K562 (cell line): ENCODE results near the gene ANKLE1. TPM values are rescaled to one million over a fixed set of nuclear protein-coding genes. Genes with fewer than 3 reads are reported as not detected.

Experiments
- CREB1 ChIP-seq, 2 experiments: sonication (generic) in 1 of 2; formaldehyde crosslinking in 1 of 2; IDR thresholded peaks; 2 replicates each; pipeline versions ENCODE4 v1.6.1 to v1.8.0; 2012 to 2022; ENCODE audit warnings: inconsistent platforms in 1 of 2, mild to moderate bottlenecking in 1 of 2, missing genetic modification reagents in 1 of 2, moderate library complexity in 1 of 2
- EP400 ChIP-seq: fragments of 450-650 bp; IDR thresholded peaks from 2 replicates; pipeline ENCODE4 v1.6.1; 2017; ENCODE audit warnings: antibody characterized with exemption, mild to moderate bottlenecking, moderate library complexity
- ETV6 ChIP-seq, 3 experiments: fragments of 150-350 bp in 1 of 3; sonication (generic) in 1 of 3; formaldehyde crosslinking in 1 of 3; IDR thresholded peaks; 2 replicates each; pipeline versions ENCODE4 v1.6.1 to v1.8.0; 2014 to 2022; ENCODE audit warnings: borderline replicate concordance in 2 of 3, low read depth in 2 of 3, antibody characterized with exemption in 1 of 3, low read length in 1 of 3, mild to moderate bottlenecking in 1 of 3, missing genetic modification reagents in 1 of 3
- EZH2 ChIP-seq: IDR thresholded peaks from 2 replicates; pipeline ENCODE4 v1.6.1; 2012; ENCODE audit warnings: low read depth, mild to moderate bottlenecking, inconsistent platforms, low read length, borderline replicate concordance
- NELFE ChIP-seq: IDR thresholded peaks from 2 replicates; pipeline ENCODE4 v1.6.1; 2011; ENCODE audit warnings: mild to moderate bottlenecking; ENCODE audit not compliant: insufficient read depth, insufficient read length
- SIX5 ChIP-seq, 2 experiments: IDR thresholded peaks; 2 replicates each; pipeline ENCODE4 v1.6.1; 2011; ENCODE audit warnings: low read length in 2 of 2, borderline replicate concordance in 1 of 2, low read depth in 1 of 2, mild to moderate bottlenecking in 1 of 2, moderate library complexity in 1 of 2; ENCODE audit not compliant: insufficient read depth in 1 of 2
- TAF1 ChIP-seq: IDR thresholded peaks from 2 replicates; pipeline ENCODE4 v1.6.1; 2011; ENCODE audit warnings: mild to moderate bottlenecking, low read length, moderate library complexity; ENCODE audit not compliant: insufficient read depth, control insufficient read depth, severe bottlenecking; ENCODE audit errors: extremely low read depth
- ZNF318 ChIP-seq, 2 experiments: fragments of 450-650 bp; IDR thresholded peaks; 2 replicates each; pipeline ENCODE4 v1.6.1; 2016; ENCODE audit warnings: mild to moderate bottlenecking in 2 of 2, borderline replicate concordance in 1 of 2, low read depth in 1 of 2, moderate library complexity in 1 of 2
- ZNF57 ChIP-seq: fragments of 450-650 bp; formaldehyde crosslinking; IDR thresholded peaks from 2 replicates; pipeline ENCODE4 v1.4.0; 2020; ENCODE audit warnings: mild to moderate bottlenecking, moderate library complexity
- polyA plus RNA-seq, 8 experiments: library from polyadenylated mRNA; depleted of rRNA in 4 of 8; stranded (reverse) in 5 of 8; unstranded in 3 of 8; fragments of >200 nt; fragmentation: Nextera tagmentation in 2 of 8; fragmentation: Illumina TruSeq in 1 of 8; extraction: Ambion mirVana in 2 of 8; extraction: Trizol in 1 of 8; gene quantifications; 2 replicates each; pipeline versions ENCODE4 v1.2.1 to v1.2.3, GENCODE V29; 2011 to 2014; ENCODE audit warnings: inconsistent platforms in 1 of 8, missing spikeins in 1 of 8
- total RNA-seq, 7 experiments: library from RNA; depleted of rRNA in 6 of 7; stranded (reverse); fragments of >200 nt in 6 of 7; fragmentation: Illumina TruSeq in 2 of 7; extraction: Trizol in 2 of 7; gene quantifications; 2 replicates each; pipeline versions ENCODE4 v1.2.1 to v1.2.3, GENCODE V29; 2011 to 2021; ENCODE audit warnings: low replicate concordance in 1 of 7
- TF ChIP-seq, protein P1 (sequence below): sonication (generic); formaldehyde crosslinking; IDR thresholded peaks from 2 replicates; pipeline ENCODE4 v1.8.0; 2022; ENCODE audit warnings: missing genetic modification reagents, mild to moderate bottlenecking, moderate library complexity, borderline replicate concordance
- TF ChIP-seq, protein P2 (sequence below): fragments of 450-650 bp; IDR thresholded peaks from 2 replicates; pipeline ENCODE4 v1.6.1; 2017; ENCODE audit warnings: antibody characterized with exemption, mild to moderate bottlenecking

Gene ANKLE1
- total and polyA plus RNA-seq, 9 of the 15 experiments (the other 6 are each of a cell fraction or from before 2014, with no cell fraction given) = 0.63 to 9.2 (median 2.9) TPM

GRCh38 chr19:17235971-17236777 is 45.5 kb upstream of the ANKLE1 start (continued):
- TF ChIP-seq ZNF318 (IDR thresholded peaks at IDR 0.05; ENCODE audit: borderline replicate concordance in 1 of 2, low read depth in 1 of 2) (no peak), ETV6 (IDR thresholded peaks at IDR 0.05; ENCODE audit: borderline replicate concordance in 1 of 2, low read depth in 2 of 2, low read length in 1 of 2) (no peak), ETV6 (CRISPR knock-in tag; IDR thresholded peaks at IDR 0.05; ENCODE audit: borderline replicate concordance) (no peak), EZH2 (no peak), TAF1 (peak; percentile 64), NELFE (no peak), EP400 (no peak), CREB1 (IDR thresholded peaks at IDR 0.05) (no peak), CREB1 (CRISPR knock-in tag; IDR thresholded peaks at IDR 0.05) (no peak), SIX5 (IDR thresholded peaks at IDR 0.05; ENCODE audit: borderline replicate concordance in 1 of 2, insufficient read depth in 1 of 2, low read depth in 1 of 2, low read length in 2 of 2) (no peak), ZNF57 (CRISPR knock-in tag) (no peak)
- TF ChIP-seq, protein P1, sequence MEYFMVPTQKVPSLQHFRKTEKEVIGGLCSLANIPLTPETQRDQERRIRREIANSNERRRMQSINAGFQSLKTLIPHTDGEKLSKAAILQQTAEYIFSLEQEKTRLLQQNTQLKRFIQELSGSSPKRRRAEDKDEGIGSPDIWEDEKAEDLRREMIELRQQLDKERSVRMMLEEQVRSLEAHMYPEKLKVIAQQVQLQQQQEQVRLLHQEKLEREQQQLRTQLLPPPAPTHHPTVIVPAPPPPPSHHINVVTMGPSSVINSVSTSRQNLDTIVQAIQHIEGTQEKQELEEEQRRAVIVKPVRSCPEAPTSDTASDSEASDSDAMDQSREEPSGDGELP (CRISPR knock-in tag) = no peak
- TF ChIP-seq, protein P2, sequence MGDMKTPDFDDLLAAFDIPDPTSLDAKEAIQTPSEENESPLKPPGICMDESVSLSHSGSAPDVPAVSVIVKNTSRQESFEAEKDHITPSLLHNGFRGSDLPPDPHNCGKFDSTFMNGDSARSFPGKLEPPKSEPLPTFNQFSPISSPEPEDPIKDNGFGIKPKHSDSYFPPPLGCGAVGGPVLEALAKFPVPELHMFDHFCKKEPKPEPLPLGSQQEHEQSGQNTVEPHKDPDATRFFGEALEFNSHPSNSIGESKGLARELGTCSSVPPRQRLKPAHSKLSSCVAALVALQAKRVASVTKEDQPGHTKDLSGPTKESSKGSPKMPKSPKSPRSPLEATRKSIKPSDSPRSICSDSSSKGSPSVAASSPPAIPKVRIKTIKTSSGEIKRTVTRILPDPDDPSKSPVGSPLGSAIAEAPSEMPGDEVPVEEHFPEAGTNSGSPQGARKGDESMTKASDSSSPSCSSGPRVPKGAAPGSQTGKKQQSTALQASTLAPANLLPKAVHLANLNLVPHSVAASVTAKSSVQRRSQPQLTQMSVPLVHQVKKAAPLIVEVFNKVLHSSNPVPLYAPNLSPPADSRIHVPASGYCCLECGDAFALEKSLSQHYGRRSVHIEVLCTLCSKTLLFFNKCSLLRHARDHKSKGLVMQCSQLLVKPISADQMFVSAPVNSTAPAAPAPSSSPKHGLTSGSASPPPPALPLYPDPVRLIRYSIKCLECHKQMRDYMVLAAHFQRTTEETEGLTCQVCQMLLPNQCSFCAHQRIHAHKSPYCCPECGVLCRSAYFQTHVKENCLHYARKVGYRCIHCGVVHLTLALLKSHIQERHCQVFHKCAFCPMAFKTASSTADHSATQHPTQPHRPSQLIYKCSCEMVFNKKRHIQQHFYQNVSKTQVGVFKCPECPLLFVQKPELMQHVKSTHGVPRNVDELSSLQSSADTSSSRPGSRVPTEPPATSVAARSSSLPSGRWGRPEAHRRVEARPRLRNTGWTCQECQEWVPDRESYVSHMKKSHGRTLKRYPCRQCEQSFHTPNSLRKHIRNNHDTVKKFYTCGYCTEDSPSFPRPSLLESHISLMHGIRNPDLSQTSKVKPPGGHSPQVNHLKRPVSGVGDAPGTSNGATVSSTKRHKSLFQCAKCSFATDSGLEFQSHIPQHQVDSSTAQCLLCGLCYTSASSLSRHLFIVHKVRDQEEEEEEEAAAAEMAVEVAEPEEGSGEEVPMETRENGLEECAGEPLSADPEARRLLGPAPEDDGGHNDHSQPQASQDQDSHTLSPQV = 0 out of 2 replicates have a peak, but pooled peaks have one; percentile 42
